Keratinocyte (primary cell): ENCODE data around the gene ITIH3.

Experiments used
- CTCF ChIP-seq, 3 experiments: IDR thresholded peaks in 1 of 3; conservative IDR thresholded peaks in 1 of 3; optimal IDR thresholded peaks in 1 of 3; 2 replicates in 2 of 3; 3 replicates in 1 of 3; pipeline versions ENCODE3 to v1.5.1; 2011; ENCODE audit warnings: low read length in 3 of 3, mild to moderate bottlenecking in 3 of 3, moderate library complexity in 2 of 3, control low read depth in 1 of 3, inconsistent platforms in 1 of 3; ENCODE audit not compliant: insufficient read depth in 2 of 3; ENCODE audit errors: extremely low read depth in 1 of 3
- EZH2 ChIP-seq: IDR thresholded peaks from one replicate; pipeline ENCODE4 v1.6.1; 2012; ENCODE audit warnings: inconsistent platforms, mild to moderate bottlenecking, low read length, moderate library complexity

- TF ChIP-seq CTCF (optimal IDR thresholded peaks at IDR 0.05 in 1 of 3, IDR thresholded peaks at IDR 0.05 in 1 of 3, conservative IDR thresholded peaks at IDR 0.05 in 1 of 3; ENCODE audit: extremely low read depth in 1 of 3, insufficient read depth in 2 of 3, low read length in 3 of 3) (no peak), EZH2 (no peak)
Measured at GRCh38 chr3:52817860-52818259, 23.3 kb downstream of the ITIH3 start.
